Iris pigment epithelial cell (primary cell): ENCODE data around the gene ISCU.

ENCODE experiments used
- DNase-seq: peaks from one replicate; pipeline ENCODE4 v3.0.0-alpha.2; 2011; ENCODE audit warnings: low read depth

ISCU gene

DNA sequence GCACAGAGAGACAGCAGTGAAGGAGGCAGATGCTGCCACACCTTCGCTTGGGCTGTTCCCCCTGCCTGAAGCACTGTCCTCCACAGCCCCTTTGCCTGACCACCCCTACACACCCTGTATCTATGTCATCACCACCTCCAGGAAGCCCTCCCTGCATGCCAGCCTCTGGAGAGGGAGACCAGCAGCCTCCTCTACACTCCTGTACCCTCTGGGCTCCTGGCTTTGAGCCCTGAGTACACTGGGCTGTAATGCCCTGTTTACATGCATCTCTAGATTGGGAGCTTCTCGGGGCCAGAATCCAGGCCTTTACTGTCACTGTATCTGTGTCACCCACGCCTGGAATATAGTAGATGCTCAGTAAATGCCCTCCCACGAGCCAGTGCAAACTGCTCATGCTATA is 41.3 kb downstream of the ISCU start:
- no peak for DNase-seq

DNA sequence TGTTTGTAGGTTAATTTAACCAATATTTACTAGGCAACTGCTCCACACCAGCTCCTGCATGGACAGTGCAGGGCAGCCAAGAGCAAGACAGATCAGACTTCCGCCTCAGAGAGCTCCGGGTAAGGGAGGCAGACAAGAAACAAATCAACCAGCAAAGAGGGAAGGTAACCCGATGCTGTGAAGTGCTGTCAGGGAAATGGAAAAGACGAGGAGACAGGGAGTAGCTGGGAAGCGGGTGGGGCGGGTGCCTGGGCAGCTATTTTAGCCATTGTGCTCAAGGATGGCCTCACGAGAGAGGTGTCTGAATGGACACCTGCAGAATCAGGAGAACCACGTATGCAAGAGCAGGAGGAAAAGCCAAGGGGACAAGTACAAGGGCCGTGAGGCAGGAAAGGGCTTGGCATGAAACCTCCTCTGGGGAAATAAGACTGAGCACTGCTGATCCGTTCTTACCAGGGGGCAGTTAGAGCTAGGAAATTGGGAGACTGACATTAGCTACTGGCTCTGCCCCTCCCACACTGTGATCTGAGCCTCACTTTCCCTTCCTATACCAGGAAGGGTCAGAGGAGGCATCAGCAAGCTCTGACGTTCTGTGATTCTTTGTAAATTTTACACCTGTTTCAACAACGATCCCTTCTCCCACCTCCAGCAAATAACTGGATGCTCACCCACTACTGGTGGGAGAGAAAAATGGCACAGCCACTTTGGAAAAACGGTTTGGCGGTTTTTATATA is 42.0 kb downstream of the ISCU start:
- DNase-seq: no peak

DNA sequence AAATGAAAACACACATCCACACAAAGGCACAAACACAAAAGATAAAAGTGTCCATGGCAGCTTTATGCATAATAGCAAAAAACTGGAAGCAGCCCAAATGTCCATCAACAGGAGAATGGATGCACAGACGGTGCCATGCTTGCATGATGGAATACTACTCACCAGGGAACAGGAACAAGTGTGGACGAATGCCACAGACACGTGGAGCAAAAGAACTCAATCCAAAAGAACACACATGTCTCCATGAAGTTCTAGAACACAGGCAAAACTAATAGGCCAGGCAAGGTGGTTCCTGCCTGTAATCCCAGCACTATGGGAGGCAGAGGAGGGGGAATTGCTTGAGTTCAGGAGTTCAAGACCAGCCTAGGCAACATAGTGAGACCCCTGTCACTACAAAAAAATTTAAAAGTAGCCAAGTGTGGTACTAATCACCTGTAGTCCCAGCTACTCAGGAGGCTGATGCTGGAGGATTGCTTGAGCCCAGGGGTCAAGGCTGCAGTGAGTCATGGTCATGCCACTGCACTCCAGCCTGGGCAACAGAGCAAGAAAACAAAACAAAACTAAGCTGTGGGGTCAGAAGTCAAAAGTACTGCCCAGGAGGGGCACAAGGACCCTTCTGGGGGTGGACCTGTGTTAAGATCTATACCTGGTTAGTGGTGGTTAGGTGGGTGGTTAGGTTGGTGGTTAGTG is 42.7 kb downstream of the ISCU start:
- no peak for DNase-seq

DNA sequence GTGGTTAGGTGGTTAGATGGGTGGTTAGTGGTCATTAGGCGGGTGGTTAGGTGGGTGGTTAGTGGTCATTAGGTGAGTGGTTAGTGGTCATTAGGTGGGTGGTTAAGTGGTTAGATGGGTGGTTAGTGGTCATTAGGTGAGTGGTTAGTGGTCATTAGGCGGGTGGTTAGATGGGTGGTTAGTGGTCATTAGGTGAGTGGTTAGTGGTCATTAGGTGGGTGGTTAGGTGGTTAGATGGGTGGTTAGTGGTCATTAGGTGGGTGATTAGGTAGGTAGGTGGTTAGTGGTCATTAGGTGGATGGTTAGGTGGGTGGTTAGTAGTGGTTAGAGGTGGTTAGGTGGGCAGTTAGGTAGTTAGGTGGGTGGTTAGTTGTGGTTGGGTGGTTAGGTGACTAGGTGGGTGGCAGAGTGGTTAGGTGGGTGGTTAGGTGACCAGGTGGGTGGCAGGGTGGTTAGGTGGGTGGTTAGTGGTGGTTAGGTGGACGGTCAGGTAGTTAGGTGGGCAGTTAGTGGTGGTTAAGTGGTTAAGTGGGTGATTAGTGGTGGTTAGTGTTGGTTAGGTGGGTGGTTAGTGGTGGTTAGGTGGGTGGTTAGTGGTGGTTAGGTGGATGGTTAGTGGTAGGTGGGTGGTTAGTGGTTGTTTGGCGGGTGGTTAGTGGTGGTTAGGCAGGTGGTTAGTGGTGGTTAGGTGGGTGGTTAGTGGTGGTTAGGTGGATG is 43.5 kb downstream of the ISCU start:
- DNase-seq: no peak

DNA sequence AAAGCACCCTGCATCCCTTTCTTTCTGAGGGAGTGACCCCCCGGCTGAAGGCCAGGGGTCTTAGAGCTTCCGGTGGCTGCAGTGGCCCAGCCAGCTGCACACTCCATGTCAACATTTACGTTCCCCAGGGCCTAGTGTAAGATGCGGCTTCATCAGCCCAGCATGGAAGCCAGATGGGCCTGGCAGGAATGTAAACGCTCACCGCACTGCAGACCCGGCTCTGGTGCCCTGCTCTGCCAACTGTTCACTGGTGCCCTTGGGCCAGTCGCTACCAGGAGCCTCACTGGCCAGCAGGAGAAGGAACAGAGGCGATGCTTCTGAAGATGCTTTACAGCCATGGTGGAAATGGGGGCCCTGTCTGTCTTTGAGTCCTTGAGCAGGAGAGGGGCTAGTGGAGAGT is 44.1 kb downstream of the ISCU start:
- DNase-seq: no peak

DNA sequence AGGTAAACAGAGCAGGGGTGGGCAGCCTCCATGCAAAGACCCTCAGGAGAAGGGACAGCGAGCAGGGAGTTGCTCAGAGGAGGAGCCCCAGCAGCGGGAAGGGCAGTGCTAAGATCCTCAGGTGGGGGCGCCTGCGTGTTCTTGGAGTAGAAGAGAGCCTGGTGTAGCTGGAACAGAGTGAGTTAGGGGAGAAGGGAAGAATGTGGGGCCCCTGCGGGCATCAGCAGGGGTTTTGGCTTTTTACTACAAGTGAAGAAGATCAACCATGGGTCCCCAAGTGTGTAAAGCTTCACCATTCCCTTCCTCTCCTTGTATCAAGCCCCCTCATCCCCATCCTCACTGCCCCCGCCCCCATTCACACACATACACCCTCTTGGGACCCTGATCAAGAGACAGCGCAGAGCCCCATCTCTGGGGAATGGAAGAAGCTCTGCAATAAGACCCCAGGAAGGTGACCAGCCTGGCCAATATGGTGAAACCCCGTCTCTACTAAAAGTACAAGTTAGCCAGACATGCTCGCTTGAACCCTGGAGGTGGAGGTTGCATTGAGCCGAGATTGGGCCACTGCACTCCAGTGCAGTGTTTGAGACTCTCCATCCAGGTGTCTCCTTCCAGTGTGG is 45.7 kb downstream of the ISCU start:
- no peak for DNase-seq

DNA sequence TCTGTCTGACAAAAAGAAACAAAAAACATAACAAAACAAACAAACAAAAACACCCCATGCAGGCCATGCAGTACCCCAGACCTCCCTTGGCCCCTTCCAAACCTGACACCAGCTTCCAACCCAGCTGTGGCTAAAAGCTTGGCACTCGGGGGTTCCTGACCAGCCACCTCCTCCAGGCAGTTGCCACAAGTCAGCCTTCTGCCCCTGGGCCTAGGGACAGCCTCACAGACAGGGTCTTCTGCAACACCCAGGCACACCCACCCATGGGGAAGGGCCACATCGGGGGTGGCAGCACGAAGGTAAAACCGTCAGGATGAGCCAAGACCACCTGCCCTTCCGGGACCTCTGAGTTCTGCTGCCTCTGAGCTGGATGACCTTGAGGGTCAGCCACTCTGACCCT is 46.2 kb downstream of the ISCU start:
- no peak for DNase-seq

DNA sequence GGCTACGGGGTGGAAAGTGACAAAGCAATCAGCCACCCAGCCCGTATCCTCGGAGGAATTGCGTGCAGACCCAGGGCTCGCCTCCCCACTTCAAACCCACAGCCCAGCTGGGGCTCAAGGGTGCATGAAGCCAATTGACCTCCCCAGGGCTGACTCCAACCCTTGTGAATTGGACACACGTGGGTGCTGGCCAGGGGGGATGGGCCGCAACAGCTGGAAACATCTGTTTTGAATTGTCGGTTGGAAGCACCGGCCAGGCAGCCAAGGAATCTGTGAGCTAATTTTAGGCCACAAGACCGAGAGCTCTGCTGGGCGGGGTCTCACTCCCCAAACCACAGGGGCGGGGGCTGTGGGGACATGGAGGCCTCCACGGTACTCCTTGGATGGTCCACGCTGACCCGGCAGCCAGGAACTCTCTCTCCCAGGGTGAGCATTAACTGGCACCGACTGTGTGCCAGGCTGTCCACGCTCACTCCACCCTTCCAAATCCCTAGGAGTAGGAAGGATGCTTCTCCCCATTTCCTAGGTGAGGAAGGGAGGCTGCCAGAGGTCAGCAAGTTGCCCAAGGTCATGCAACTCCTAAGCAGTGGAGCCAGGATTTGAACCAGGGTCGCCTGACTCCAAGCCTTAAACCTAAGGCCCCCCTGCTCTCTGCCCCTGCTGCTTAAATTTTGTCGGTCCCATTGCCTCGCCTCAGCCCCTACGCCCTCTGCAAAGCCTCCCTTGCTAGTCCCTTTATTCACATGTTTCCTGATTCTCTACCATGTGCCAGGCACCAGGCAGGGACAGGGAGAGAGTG is 47.3 kb downstream of the ISCU start:
- peak; percentile 32 for DNase-seq

DNA sequence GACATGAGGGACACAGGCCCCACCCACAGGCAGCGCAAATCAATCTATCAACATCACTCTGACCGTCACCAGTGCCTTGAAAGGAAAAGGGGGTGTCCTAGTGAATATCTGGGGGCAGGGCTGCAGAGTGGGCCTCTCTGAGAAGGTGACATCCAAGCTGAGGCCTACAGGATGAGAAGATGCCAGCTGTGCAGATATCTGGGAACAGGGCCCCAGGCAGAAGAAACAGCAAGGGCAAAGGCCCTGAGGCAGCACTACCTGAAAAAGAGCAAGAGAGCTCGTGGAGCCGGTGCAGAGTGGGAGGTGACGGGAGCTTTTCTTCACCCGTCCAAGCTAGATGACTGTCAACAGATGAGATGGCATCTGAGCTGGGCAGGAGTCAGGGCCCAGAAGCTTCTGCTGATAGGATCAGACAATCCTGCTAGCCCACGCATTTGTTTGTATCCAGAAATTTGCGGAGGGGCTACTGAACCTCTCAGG is 48.0 kb downstream of the ISCU start:
- DNase-seq: no peak

DNA sequence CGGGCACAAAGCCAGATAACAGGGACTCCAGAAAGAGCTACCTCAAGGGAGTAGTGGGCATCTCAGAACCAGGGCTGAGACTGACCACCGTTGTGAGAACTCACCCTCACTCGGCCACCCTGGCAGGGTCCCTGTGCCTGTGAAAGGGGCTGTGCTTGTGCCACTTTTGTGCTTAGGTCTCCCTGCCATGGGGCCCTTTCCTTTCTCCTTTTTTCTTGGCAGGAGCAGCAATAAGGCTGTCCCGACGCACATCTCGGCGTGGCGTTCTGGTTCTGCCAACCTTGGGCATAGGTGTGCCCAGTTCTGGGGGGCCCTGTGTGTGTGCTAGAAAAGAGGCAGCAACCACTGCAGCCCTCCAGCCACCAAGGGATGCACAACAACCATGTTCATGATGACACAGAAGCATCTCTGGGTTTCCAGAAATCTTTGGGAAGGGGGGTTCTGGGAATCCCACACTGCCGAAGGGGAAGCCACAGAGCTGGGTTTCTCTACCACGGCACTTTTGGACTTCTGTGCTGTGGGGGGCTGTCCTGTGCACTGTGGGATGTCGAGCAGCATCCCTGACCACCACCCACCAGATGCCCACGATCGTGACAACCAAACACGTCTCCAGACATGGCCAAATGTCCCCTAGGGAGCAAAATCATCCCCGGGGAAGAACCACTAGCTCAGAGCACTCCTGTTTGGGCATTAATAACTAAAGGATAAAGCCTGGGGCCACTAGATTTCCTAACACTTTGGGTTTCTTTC is 48.6 kb downstream of the ISCU start:
- no peak for DNase-seq

DNA sequence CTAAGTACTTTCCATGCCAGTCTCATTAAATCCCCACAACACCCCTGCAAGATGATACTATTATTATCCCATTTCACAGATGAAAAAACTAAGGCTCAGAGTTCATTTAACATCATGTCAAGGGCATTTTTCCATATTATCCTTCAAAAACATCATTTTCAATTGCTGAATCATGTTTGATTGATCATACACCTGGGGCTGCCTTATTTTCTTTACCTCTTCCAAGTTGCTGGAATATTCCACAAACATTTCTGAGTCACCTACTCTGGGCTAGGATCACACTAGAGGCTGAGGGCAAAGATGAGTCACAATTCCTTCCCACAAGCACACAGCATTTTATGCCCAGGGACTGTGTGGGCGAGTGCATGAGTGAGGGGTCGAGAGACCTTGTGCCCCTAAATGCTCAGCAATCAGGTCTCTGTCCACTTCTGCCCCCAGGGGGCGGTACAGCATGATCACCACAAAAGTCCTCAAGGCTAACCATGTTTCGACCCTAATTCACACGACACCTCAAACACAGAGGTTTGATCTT is 49.6 kb downstream of the ISCU start:
- peak; percentile 69 for DNase-seq

DNA sequence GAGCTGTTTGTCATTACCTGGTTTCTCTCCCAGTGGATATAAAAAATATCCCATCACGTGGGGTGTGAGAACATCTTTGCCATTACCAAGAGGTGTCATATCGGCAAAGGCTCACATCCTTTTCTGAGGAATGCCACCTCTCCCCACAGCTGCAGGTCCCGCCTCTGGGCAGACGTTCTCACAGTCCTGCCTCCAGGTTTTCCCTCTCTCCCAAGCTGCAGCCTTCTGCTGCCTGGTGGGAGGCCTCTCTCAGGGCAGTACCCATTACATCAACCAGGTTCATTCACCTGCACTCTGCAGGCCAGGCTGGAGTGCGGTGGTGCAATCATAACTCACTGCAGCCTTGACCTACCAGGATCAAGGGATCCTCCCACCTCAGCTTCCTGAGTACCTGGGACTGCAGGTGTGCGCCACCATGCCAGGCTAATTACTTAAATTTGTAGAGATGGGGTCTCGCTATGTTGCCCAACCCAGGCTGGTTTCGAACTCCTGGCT is 50.4 kb downstream of the ISCU start:
- no peak for DNase-seq

DNA sequence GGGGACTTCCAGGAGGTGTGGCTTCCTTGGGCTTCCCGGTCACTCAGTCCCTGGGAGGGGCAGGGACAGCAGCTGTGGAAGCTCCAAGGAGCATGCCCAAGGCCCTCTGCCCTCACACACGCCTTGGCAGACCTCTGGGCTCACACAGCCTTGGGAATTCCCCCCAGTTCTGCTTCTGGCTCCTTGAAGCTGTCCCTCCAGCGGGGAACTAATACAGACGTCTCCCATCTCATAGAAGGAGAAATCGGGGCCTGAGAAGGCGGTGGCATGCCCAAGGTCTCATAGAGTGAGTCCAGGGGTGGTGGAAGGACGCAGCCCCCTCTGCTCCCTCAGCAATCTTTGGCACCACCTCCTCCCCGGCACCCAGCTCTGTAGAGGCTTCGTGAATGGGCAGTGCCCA is 51.2 kb downstream of the ISCU start:
- no peak for DNase-seq

DNA sequence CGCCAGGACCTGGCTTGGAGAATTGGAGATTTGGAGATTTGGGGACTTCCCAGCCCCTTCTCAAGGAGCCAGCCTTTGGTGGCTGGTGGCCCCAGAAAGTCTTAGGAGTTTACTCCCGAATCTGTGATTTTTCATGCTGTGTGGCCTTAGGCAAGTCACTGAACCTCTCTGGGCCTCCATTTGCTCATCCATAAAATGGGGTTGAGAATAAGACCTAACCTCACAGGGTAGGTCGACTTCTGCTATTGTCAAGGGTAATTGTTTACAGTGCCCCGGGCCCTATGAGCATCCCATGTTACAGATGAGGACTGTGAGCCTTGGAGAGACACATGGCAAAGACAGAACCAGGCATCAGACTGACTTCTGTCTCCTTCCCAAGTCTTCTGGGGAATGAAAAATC is 51.6 kb downstream of the ISCU start:
- no peak for DNase-seq

DNA sequence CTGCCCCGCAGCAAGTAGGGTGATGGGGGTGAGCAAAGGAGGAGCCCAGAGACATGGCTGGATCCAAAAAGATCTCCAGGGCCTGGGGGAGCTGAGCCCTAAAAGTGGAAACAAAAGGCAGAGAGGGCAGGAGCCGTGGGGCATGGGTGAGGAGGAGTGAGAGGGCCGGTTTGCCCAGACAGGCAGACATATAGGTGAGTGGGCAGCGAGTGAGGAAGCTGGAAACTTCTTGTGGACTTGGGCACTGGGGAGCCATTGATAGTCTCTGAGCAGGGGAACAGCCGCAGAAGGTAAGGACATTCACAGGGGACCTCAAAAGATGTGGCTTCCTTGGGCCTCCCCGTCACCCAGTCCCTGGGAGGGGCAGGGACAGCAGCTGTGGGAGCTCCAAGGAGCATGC is 52.2 kb downstream of the ISCU start:
- no peak for DNase-seq

DNA sequence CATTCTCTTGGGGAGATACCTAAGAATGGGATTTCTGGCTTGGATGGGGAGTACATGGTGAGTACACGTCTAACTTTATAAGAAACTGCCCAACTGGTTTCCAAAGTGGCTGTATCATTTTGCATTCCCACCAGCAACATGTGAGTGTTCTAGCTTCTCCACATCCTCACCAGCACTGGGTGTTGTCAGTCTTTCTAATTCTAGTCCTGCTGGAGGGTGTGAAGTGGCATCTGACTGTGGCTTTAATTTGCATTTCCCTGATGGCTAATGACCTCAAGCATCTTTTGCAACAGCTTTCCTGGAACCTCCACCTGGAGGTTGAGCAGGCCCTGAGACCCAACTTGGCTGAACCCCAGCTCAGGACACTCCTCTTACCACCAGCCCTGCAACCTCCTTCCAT is 53.5 kb downstream of the ISCU start:
- DNase-seq: no peak

DNA sequence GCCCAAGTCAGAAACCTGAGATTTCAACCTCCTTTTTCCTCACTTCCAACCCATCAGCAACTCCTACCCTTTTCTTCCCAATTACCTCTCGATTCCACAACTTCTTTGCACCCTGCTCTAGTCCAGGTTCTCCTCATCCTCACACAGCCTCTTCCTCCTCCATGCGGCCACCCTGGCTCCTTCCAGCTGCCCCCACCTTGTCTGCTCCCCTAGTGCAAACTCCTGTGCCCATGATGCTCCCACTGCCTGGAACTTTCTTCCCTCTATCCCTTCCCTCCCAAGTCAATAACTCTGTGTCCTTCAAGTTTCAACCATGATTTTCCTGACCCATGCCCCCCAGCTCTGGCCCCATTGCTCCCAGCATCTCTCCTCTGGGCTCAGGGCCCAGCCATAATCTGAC is 54.0 kb downstream of the ISCU start:
- DNase-seq: no peak

DNA sequence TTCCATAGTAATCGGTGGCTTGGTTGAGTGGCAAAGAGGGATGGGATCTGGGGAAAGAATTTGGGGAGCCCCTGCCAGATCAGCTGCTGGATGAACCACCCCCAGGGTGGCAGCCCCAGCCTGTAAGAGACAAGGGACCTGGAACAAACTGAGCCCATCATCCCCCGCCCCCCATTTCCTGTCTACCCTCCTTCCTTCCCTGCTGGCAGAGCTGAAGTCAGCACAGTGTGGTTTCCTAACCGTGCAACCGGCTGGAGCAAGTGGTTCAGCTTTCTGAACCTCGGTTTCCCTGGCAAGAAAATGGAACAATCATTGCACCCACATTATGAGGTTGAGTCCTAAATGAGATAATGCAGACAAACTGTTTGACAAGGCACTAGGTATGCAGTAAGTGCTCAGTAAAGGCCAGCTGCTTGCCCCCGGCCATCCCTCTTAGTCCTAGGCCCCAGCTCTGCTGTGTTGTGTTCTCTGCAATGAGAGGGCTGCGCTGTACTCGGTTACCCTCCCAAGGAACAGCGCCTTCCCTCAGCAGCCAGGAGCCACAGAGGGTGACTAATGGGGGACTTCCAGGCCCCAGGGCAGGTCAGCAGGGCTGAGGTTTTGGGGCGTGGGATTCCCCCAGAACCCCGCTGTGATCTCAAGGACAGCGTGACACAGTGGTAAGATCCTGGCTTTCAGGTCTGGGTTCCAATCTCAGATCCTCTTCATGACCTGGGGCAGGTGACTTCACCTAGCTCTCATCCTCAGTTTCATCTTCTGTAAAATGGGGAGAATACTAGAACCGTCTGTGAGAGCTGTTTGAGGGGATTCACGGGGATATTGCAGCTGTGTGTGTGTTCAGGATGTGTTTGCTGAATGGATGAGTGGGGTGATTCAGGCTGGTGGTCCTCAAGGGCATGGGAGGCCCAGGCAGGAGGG is 54.8 kb downstream of the ISCU start:
- peak; percentile 63 for DNase-seq
